Dedifferentiated amniotic fluid mesenchymal stem cell (primary cell): ENCODE measurements around the gene EDRF1.
"Not testable (repeated sequence)": the region's sequence is repeated elsewhere in the genome, so short reads cannot be mapped to it uniquely, and the experiment has no call there.

Experiments used
- DNase-seq: peaks from one replicate; pipeline ENCODE4 v3.0.0-alpha.2; 2016; ENCODE audit errors: extremely low spot score

Gene EDRF1

DNA sequence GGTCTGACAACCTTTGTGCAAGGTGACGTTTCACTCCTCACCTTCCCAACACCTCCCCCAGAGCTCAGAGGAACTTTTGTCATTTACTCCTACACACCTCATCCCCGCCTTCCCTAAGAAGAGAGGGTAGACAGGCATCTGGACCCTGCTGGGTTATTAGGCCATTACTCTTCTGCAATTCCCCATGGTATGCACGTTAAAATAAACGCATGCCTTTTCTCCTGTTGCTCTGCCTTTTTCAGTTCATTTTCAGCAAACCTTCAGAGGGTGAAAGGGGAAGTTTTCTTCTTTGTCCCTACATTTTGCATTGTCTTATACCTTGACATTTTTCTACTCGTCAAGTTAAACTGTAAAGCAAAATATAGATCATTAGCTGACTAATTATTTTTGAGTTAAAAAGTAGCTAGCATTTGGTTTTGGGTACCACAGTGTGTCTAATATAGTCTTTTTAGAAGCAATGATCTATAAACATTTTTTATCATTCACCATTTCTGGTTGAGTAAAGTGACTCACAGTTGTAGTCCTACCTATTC is 10.5 kb upstream of the EDRF1 start:
- DNase-seq: no peak

GRCh38 chr10:125709553-125710474 is 9.7 kb upstream of the EDRF1 start:
- no peak for DNase-seq

DNA sequence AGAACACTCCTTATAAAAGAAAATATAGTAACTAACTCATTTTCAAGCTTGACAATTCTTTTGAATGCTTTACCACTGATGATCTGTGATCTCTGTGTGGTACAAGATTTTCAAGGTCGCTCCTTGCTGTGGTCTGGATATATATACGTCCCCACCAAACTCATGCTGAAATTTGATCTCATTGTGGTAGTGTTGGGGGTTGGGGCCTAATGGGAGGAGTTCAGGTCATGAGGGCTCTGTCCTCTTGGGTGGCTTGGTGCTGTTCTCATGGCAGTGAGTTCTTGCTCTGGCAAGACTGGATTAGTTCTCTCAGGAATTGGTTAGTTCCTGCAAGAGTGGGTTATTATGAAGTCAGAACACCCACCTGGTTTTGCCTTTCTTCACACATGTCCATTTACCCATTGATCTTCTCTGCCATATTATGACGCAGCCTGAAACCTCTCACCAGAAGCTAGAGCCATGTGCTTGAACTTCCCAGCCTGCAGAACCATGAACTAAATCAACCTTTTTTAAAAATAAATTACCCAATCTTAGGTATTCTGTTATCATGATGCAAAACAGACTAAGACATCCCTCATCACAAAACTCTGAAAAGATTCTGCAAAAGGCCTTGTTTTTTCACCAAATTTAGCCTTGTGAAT is 8.3 kb upstream of the EDRF1 start:
- DNase-seq: no peak

DNA sequence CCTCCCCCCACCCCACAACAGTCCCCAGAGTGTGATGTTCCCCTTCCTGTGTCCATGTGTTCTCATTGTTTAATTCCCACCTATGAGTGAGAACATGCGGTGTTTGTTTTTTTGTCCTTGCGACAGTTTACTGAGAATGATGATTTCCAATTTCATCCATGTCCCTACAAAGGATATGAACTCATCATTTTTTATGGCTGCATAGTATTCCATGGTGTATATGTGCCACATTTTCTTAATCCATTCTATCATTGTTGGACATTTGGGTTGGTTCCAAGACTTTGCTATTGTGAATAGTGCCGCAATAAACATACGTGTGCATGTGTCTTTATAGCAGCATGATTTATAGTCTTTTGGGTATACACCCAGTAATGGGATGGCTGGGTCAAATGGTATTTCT is 4.8 kb upstream of the EDRF1 start:
- DNase-seq: not testable (repeated sequence)

GRCh38 chr10:125720002-125720382 is 483 bp downstream of the EDRF1 start:
- no peak for DNase-seq

DNA sequence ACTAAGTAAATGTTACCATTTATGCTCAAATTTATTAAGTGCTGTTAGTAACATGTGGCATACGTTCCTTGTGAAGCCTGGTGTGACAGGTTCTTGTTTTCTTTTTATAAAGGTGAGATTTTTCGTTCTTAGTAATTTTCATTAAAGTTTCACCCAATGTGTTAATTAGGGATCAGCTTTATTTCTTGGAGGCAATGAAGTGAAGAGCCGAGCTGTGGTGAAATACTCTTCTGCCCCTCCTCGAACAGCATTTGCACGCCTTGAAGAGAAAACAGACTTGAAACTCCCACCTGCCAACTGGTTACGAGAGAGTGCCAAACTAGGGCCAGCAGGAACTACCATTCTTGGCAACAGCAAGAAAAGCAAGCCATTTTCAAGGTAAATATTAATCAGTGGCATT is 1.5 kb downstream of the EDRF1 start:
- DNase-seq: no peak

DNA sequence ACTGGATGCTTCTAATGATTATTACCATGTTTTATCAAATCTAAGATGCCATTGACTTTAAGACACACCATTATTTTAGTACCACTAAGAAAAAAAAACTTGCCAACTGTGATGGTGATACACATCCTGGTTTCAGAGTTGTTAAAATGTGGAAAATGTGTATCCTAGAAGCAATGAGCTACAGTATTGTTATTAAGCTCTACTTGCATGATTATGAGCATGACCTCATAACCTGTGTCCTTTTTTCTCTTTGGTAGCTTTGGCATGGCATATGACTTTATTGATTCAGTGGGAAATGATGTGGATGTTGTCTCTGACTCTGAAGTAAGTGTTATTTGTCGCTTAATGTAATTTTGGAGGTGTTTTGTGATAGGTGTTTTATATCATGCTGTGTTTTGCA is 3.3 kb downstream of the EDRF1 start:
- DNase-seq: no peak

GRCh38 chr10:125726914-125727313 is 7.4 kb downstream of the EDRF1 start:
- DNase-seq: no peak

- no peak for DNase-seq
These were observed 7.9 kb downstream of the EDRF1 start for GRCh38 chr10:125727436-125727835.

- DNase-seq: no peak
These were observed 14.6 kb downstream of the EDRF1 start for GRCh38 chr10:125734148-125734547.

GRCh38 chr10:125734823-125735222 is 15.3 kb downstream of the EDRF1 start:
- DNase-seq: no peak

DNA sequence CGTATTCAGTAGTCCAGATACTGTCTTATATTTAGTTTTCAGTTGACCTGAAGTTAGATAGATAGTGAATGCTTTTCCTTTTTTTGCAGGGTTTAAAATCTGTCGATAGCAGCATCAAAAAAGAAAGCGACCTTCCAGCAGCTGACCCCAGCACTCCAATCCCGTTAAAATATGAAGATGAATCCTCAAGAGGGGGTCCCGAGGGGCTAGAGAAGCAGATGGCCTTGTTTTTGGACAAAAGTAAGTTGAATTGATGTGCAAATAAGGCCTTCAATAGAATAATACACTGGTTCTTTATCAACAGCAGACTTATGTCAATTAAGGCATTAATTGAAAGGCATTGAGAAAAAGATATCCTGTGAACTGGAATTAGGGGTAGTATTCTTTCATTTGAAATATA is 18.7 kb downstream of the EDRF1 start:
- no peak for DNase-seq

DNA sequence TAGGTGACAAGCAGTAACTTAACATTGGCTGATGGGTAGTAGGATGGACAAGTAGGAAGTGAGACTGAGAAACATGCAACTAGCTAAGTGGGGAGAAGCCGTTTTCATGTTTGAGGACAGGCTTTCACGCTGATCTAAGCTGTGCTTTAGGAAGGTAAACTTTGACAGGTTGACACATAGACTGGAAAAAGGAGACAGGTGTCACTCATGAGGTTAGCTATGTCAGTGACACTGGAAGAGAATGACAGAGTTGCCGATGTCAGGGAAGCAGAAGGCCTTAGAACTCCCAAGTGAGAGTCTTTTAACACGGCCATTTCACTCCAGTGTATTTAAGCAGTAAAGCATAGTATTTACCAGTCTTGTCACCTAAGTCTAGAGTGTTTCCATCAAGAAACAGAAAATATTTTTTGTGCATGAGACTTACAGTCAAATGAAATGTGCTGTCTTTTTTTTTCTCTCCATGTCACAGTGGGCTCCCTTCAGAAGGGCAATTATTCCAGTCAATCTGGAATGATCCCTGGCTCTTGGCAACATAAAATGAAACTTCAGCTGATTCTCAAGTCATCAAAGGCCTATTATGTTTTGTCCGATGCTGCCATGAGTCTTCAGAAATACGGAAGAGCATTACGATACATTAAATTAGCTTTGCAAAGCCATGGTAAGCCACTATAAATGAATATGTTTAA is 20.6 kb downstream of the EDRF1 start:
- DNase-seq: no peak

GRCh38 chr10:125742465-125742864 is 23.0 kb downstream of the EDRF1 start:
- no peak for DNase-seq

DNA sequence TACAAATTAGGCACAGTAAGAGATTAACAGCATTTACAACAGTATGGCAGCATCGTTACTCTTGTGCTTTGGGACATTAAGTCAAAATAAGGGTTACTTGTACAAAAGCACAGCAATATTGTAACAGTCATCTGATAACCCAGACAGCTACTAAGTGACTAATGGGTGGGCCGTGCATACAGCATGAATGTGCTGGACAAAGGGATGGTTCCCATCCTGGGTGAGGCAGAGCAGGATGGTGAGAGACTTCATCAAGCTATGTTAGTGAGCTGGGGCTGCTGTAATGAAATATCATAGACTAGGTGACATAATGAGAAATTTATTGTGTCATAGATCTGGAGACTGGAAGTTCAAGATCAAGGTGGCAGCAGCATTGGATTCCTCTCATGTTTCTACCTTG is 25.4 kb downstream of the EDRF1 start:
- DNase-seq: no peak

DNA sequence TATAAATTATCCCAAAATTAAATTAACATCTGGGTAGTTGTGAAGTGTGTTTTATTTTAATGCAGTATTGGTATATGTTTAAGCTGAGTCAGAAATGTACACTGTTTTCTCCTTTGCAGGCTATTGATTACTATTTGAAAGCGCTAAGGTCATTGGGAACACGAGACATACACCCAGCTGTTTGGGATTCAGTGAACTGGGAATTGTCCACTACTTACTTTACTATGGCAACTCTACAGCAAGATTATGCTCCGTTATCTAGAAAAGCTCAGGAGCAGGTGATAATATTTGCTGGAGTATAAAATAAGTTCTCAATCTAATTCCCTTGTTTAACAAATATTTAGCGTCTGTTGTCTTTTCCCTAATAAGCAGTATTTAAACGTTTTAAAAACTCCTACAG is 27.9 kb downstream of the EDRF1 start:
- DNase-seq: no peak

- no peak for DNase-seq
These were observed 36.7 kb downstream of the EDRF1 start for GRCh38 chr10:125756196-125756595.

DNA sequence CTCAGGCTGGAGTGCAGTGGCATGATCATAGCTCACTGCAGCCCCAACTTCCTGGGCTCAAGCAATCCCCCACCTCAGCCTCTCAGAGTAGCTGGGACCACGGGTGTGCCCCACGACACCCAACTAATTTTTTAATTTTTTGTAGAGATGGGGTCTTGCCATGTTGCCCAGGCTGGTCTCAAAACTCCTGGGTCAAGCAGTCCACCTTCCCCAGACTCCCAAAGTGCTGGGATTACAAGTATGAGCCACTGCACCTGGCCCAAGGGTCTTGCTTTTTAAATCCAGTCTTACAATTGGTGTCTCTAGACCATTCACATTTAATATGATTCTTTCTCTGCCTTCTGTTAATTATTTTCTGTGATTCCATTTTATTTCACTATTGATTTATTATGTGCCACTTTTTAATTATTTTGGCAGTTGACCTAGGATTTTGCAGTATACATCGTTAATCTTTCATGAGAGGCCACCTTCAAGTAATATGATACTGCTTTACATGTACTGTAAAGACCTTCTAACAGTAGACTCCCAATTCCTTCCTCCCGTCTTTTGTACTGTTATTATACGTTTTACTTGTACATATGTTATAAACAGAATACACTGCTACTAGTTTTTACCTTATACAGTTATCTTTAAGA is 37.5 kb downstream of the EDRF1 start:
- DNase-seq: no peak

- no peak for DNase-seq
These were observed 38.2 kb downstream of the EDRF1 start for GRCh38 chr10:125757742-125758141.

DNA sequence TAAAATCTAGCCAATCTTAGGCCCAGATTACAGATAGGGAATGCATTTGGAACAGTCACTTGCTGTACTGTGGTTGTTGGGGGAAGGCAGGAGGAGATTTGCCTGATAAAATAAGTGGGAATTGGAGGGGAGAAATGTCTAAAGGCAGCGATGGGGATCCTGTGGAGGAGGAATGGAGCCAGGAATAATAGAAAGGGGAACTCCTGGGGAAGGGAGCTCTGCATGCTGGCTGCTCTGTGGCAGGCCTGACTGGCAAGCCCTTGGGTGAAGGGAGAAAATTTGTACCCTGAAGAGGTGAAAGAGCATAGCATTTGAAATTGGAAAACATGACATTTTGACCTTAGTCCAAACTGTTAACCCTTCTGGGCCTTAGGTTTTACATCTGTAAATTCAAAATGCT is 42.5 kb downstream of the EDRF1 start:
- no peak for DNase-seq

DNA sequence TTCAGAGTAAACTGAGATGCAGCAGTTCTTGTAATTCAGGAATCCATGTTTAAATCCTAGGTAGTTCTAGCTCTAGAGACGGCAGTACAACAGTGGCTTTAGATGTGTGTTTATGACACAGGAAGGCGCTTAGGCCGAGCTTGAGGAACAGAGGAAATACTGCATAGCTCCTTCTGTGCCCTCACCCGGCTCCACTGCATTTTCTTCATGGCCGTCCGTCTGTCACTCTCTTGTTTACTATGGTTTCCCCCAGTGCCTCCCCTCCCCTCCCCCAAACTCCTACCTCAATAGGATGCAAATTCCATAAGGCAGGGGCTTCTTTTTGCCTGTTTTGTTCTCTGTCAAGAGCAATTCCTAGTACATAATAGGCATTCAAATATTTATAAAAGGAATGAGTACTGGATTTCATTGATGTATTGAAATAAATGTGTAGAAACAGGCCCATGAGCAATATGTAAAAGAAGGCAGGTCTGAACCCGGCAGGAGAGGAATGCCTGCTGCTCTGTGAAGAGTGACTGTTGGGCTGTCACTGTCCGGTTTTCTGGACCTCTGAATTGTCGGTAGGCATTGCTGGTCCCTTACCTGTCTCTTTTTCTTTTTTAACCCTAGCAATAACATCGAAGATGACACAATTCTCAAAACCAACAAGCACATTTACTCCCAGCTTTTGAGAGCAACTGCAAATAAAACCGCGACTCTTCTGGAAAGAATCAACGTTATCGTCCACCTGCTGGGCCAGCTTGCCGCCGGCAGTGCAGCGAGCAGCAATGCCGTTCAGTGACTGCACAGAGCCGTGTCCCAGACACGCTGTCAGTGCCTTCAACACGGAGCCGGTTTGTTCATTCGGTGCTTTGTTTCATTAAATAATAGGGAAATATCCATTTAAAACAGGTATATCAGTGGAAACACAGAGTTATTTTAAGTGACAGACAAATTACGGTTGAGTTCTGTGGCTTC is 43.5 kb downstream of the EDRF1 start:
- DNase-seq: no peak
